GM12878 (cell line): ENCODE data around the gene CETP. TPM values are rescaled to one million over a fixed set of nuclear protein-coding genes. Genes with fewer than 3 reads are reported as not detected.

Experiments
- ATAC-seq: fragments of 200-7000 bp; cut with Tn5 transposase; 3 replicates; pipeline ENCODE4 v1.9.1; 2020; ENCODE audit warnings: mild to moderate bottlenecking, moderate library complexity
- BruUV-seq: library from RNA; stranded (reverse); fragments of 400-500 nt; replicated peaks from 2 replicates; lab custom pipeline; 2021; lab: Mats Ljungman, UMichigan
- CTCF ChIA-PET: fragments of 300-600 bp; sonication (Branson Sonifier 250); formaldehyde crosslinking; extraction: SDS; loops from one replicate; lab custom pipeline; 2021; ENCODE audit warnings: inconsistent platforms; lab: Yijun Ruan, JAX
- POLR2A ChIA-PET: fragments of 350-600 bp; formaldehyde crosslinking; extraction: SDS; loops from one replicate; lab custom pipeline; 2021; ENCODE audit warnings: inconsistent platforms; lab: Charles Lee
- RAD21 ChIA-PET: fragments of 300-600 bp; sonication (Branson Sonifier 250); formaldehyde crosslinking; loops from one replicate; lab custom pipeline; 2023; ENCODE audit warnings: antibody characterized with exemption; ENCODE audit not compliant: unreplicated experiment; lab: Charles Lee
- SMC1A ChIA-PET: fragments of 300-600 bp; sonication (Branson Sonifier 250); formaldehyde crosslinking; loops from one replicate; lab custom pipeline; 2023; ENCODE audit not compliant: unreplicated experiment, uncharacterized antibody; lab: Charles Lee
- DNase-seq: peaks from one replicate; pipeline ENCODE4 v3.0.0-alpha.2; 2011; ENCODE audit warnings: low read depth, low spot score
- FAIRE-seq: peaks from 3 replicates; lab custom pipeline; 2011; peaks lifted over from hg19 to GRCh38; lab: Jason Lieb, UNC
- H2AFZ ChIP-seq: 2 replicates; pipeline ENCODE4 v1.6.0; 2011; ENCODE audit warnings: low read depth, low read length, control low read depth; ENCODE audit not compliant: control insufficient read depth
- H3K27ac ChIP-seq: 2 replicates; pipeline ENCODE4 v1.5.1; 2011; ENCODE audit warnings: control low read depth; ENCODE audit not compliant: control insufficient read depth, insufficient read depth
- H3K27me3 ChIP-seq, 2 experiments: replicated peaks in 1 of 2; 2 replicates each; pipeline versions ENCODE4 v1.6.0 to v1.6.1; 2011; ENCODE audit warnings: low read length in 1 of 2; ENCODE audit not compliant: control insufficient read depth in 2 of 2, insufficient read depth in 2 of 2
- H3K36me3 ChIP-seq, 2 experiments: 2 replicates each; pipeline ENCODE4 v1.5.1; 2011; ENCODE audit warnings: low read length in 1 of 2; ENCODE audit not compliant: control insufficient read depth in 2 of 2, insufficient read depth in 2 of 2
- H3K4me1 ChIP-seq: 2 replicates; pipeline ENCODE4 v1.6.1; 2011; ENCODE audit warnings: mild to moderate bottlenecking, low read length, moderate library complexity, mixed read lengths; ENCODE audit not compliant: control insufficient read depth, insufficient read depth
- H3K4me2 ChIP-seq: 2 replicates; pipeline ENCODE4 v1.6.0; 2011; ENCODE audit warnings: control low read depth; ENCODE audit not compliant: control insufficient read depth, insufficient read depth
- H3K4me3 ChIP-seq: fragments of 200-600 bp; sonication (generic); 2 replicates; pipeline ENCODE4 v1.5.1; 2016
- H3K79me2 ChIP-seq: 2 replicates; pipeline ENCODE4 v1.6.0; 2011; ENCODE audit warnings: low read length; ENCODE audit not compliant: control insufficient read depth, insufficient read depth
- H3K9ac ChIP-seq: 2 replicates; pipeline ENCODE4 v1.8.0; 2011; ENCODE audit warnings: low read length, control low read depth, mixed read lengths; ENCODE audit not compliant: control insufficient read depth, insufficient read depth
- H3K9me3 ChIP-seq: replicated peaks from 3 replicates; pipeline ENCODE4 v1.5.1; 2011; ENCODE audit warnings: mild to moderate bottlenecking, low read length; ENCODE audit not compliant: control insufficient read depth, insufficient read depth
- H4K20me1 ChIP-seq: 2 replicates; pipeline ENCODE4 v1.6.0; 2011; ENCODE audit not compliant: control insufficient read depth, insufficient read depth
- CBX3 ChIP-seq: fragments of 200-600 bp; sonication (generic); IDR thresholded peaks from 2 replicates; pipeline ENCODE4 v1.6.1; 2016; ENCODE audit warnings: low read depth, borderline replicate concordance
- CUX1 ChIP-seq: IDR thresholded peaks from 2 replicates; pipeline ENCODE4 v1.6.1; 2012; ENCODE audit warnings: improper control_type of control experiment, low read depth, low read length; ENCODE audit not compliant: insufficient replicate concordance
- ETV6 ChIP-seq, 2 experiments: fragments of 450-650 bp in 1 of 2; IDR thresholded peaks in 1 of 2; conservative IDR thresholded peaks in 1 of 2; 2 replicates each; pipeline ENCODE4 v1.6.1; 2014; ENCODE audit warnings: antibody characterized with exemption in 1 of 2, borderline replicate concordance in 1 of 2, low read depth in 1 of 2, mild to moderate bottlenecking in 1 of 2, moderate library complexity in 1 of 2
- PAX5 ChIP-seq: IDR thresholded peaks from 2 replicates; pipeline ENCODE4 v1.6.1; 2011; ENCODE audit warnings: low read depth, low read length, borderline replicate concordance
- WGBS: methylation state at CpG from one replicate; pipeline ENCODE4 v1.1.6; 2016; ENCODE audit warnings: low lambda C conversion rate; ENCODE audit not compliant: insufficient replicate concordance, insufficient coverage; ENCODE audit errors: missing lambda C conversion rate; 5-methylcytosine and 5-hydroxymethylcytosine counted together
- in situ Hi-C: fragments of 300-500 bp; cut with MboI; formaldehyde crosslinking; loops from 9 replicates; pipeline ENCODE4 v1.14.3; 2018; ENCODE audit warnings: mixed read lengths
- intact Hi-C: fragments of 100-400 bp; cut with micrococcal nuclease; formaldehyde crosslinking; loops from one replicate; pipeline ENCODE4 v1.14.2; 2022; ENCODE audit not compliant: unreplicated experiment
- polyA plus RNA-seq, 11 experiments: library from polyadenylated mRNA; depleted of rRNA in 4 of 11; unstranded in 6 of 11; stranded (reverse) in 5 of 11; fragments of >200 nt; fragmentation: Nextera tagmentation in 4 of 11; fragmentation: Illumina TruSeq in 1 of 11; extraction: Ambion mirVana in 4 of 11; extraction: Trizol in 1 of 11; gene quantifications; 1 replicate in 1 of 11; 2 replicates in 10 of 11; pipeline versions ENCODE4 v1.2.1 to v1.2.3, GENCODE V29; 2011 to 2016; ENCODE audit warnings: inconsistent platforms in 2 of 11, missing spikeins in 2 of 11, low read depth in 1 of 11
- total RNA-seq, 4 experiments: library from RNA; depleted of rRNA in 3 of 4; stranded (reverse); fragments of >200 nt in 3 of 4; fragmentation: Illumina TruSeq in 1 of 4; extraction: Trizol in 1 of 4; gene quantifications; 2 replicates each; pipeline versions ENCODE4 v1.2.1 to v1.2.3, GENCODE V29; 2013 to 2021

Gene CETP
- total and polyA plus RNA-seq, 10 of the 15 experiments (the other 5 are each of a cell fraction or from before 2014, with no cell fraction given), result 1.2 to 6.4 (median 2.1) TPM

DNA sequence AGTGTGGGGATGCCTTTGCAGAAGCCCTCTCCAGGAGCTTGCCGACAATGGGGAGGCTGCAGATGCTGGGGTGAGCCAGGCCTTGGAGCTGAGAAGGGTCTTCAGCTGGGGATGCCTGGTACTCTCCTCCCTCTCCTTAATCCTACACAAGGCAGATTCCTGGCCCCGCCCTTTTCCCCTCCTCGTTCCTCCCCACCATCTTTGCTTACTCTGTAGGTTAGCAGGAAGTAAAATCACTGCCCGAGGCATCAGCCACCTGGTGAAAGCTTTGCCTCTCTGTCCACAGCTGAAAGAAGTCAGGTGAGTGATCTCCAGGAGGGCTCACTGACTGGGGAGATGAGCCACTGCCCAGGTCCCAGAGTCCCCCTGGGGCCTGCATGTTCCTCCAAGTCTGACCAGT lies 66.3 kb downstream of the CETP start:
- no peak overlapping the region for H3K9ac ChIP-seq
- no peak overlapping the region for H3K4me3 ChIP-seq
- H3K36me3 ChIP-seq, result peaks cover 15 to 18% of the 10 kb centered on the region in 2 experiments; a peak in 3 of 4 replicates
- no peak overlapping the region for H2AFZ ChIP-seq
- no peaks in the 10 kb centered on the region for H3K27me3 ChIP-seq
- no peak for DNase-seq
- POLR2A ChIA-PET, result interaction anchor here (0.5 to 2.0 kb wide), 3 partner anchors 11 to 30 kb away, joined by 3 to 8 read pairs (median 3); no protein-coding TSS in a partner anchor
- no peak overlapping the region for H3K27ac ChIP-seq
- SMC1A ChIA-PET, result interaction anchor here (0.8 to 1.6 kb wide), 3 partner anchors 13 to 61 kb away, joined by 3 to 4 read pairs (median 3); no protein-coding TSS in a partner anchor
- no peak for TF ChIP-seq CBX3
- no peak for TF ChIP-seq PAX5
- no peak for TF ChIP-seq CUX1
- TF ChIP-seq ETV6 (conservative IDR thresholded peaks at IDR 0.05 in 1 of 2, IDR thresholded peaks at IDR 0.05 in 1 of 2; ENCODE audit: borderline replicate concordance in 1 of 2, low read depth in 1 of 2), result no peak
- TF ChIP-seq, all 136 proteins: peak for 0
- 71% methylated on average over 3 of the region's 4 CpGs for WGBS
- intact Hi-C loops (no loop called here), in situ Hi-C loops (no loop called here)
- BruUV-seq, result no TSS peak
- ATAC-seq, result no peak
- RAD21 ChIA-PET, result no interaction called here
- H4K20me1 ChIP-seq, result no peaks in the 10 kb centered on the region
- H3K4me2 ChIP-seq, result no peak overlapping the region
- no peaks in the 10 kb centered on the region for H3K79me2 ChIP-seq
- CTCF ChIA-PET, result interaction anchor here (1.0 to 1.8 kb wide), 5 partner anchors 11 to 56 kb away, joined by 3 to 5 read pairs (median 4); no protein-coding TSS in a partner anchor
- FAIRE-seq, result no peak
- no peaks in the 10 kb centered on the region; the same call in 1 of the 2 replicates for H3K4me1 ChIP-seq
- no peaks in the 10 kb centered on the region for H3K9me3 ChIP-seq
